ENCODE results near the gene LRRC42. TPM values are rescaled to one million over a fixed set of nuclear protein-coding genes. Genes with fewer than 3 reads are reported as not detected.

Gene LRRC42
- total and polyA plus RNA-seq, 10 of the 15 experiments (the other 5 are each of a cell fraction or from before 2014, with no cell fraction given) = 11.0 to 34.4 (median 23.0) TPM

- FAIRE-seq = no peak
- no peak for ATAC-seq
- POLR2A ChIA-PET = no interaction called here
- Histone ChIP-seq H3K79me2 (ENCODE audit: control insufficient read depth, insufficient read depth, low read length) (no peaks in the 10 kb centered on the region), H3K4me2 (ENCODE audit: control insufficient read depth, insufficient read depth) (no peak overlapping the region), H2AFZ (ENCODE audit: control insufficient read depth, low read depth, low read length) (no peak overlapping the region), H3K9ac (ENCODE audit: control insufficient read depth, insufficient read depth, low read length) (no peak overlapping the region), H3K4me3 (no peak overlapping the region), H3K27ac (ENCODE audit: control insufficient read depth, insufficient read depth) (no peak overlapping the region), H4K20me1 (ENCODE audit: control insufficient read depth, insufficient read depth) (no peaks in the 10 kb centered on the region), H3K27me3 (replicated peaks in 1 of 2; ENCODE audit: control insufficient read depth in 2 of 2, insufficient read depth in 2 of 2, low read length in 1 of 2) (no peaks in the 10 kb centered on the region; a peak in 1 of 4 replicates), H3K36me3 (ENCODE audit: control insufficient read depth in 2 of 2, insufficient read depth in 2 of 2, low read length in 1 of 2) (no peaks in the 10 kb centered on the region), H3K4me1 (ENCODE audit: control insufficient read depth, insufficient read depth, low read length) (no peaks in the 10 kb centered on the region), H3K9me3 (replicated peaks; ENCODE audit: control insufficient read depth, insufficient read depth, low read length) (no peaks in the 10 kb centered on the region; the same call in 2 of the 3 replicates)
- no peak for DNase-seq (ENCODE audit: low read depth, low spot score)
- 37% methylated on average over 4 of the region's 4 CpGs for WGBS (ENCODE audit: insufficient coverage, insufficient replicate concordance, low lambda C conversion rate, missing lambda C conversion rate)
- intact Hi-C loops (cut with micrococcal nuclease; ENCODE audit: unreplicated experiment) (no loop called here), in situ Hi-C loops (cut with MboI) (no loop called here)
- no TSS peak for BruUV-seq (replicated peaks)
- RAD21 ChIA-PET (ENCODE audit: unreplicated experiment) = no interaction called here
- CTCF ChIA-PET = interaction anchor here (1.5 kb wide), 1 partner anchor 147 kb away, joined by 6 read pairs; no protein-coding TSS in a partner anchor
- SMC1A ChIA-PET (ENCODE audit: uncharacterized antibody, unreplicated experiment) = interaction anchor here (0.6 kb wide), 1 partner anchor 203 kb away, joined by 3 read pairs; no protein-coding TSS in a partner anchor
- TF ChIP-seq KDM1A (IDR thresholded peaks at IDR 0.05; ENCODE audit: borderline replicate concordance) (no peak), HCFC1 (IDR thresholded peaks at IDR 0.05; ENCODE audit: low read length) (no peak), ZNF687 (IDR thresholded peaks at IDR 0.05) (no peak), YY1 (IDR thresholded peaks at IDR 0.05; ENCODE audit: low read depth, low read length) (no peak), NKRF (conservative IDR thresholded peaks at IDR 0.05) (no peak), REST (IDR thresholded peaks at IDR 0.05; ENCODE audit: low read depth, low read length) (no peak), MTA2 (IDR thresholded peaks at IDR 0.05; ENCODE audit: low read depth) (no peak), BCL11A (IDR thresholded peaks at IDR 0.05; ENCODE audit: low read depth, low read length) (no peak), NFYB (IDR thresholded peaks at IDR 0.05; ENCODE audit: insufficient read depth, low read depth, low read length) (no peak), BCL3 (IDR thresholded peaks at IDR 0.05; ENCODE audit: borderline replicate concordance, insufficient read depth, low read depth, low read length, poor library complexity, severe bottlenecking) (no peak), TCF3 (IDR thresholded peaks at IDR 0.05; ENCODE audit: borderline replicate concordance, insufficient read depth, low read depth, low read length) (no peak)
Observed at GRCh38 chr1:54007613-54008012, 61.5 kb downstream of the LRRC42 start.
